GM12873 (cell line): Measurements from ENCODE around the gene NUDT6.

ENCODE experiments used
- TF ChIP-seq, protein P1 (sequence below): IDR thresholded peaks from 2 replicates; pipeline ENCODE4 v1.5.1; 2012; ENCODE audit warnings: low read depth, mild to moderate bottlenecking, moderate library complexity, low read length, control low read depth; ENCODE audit not compliant: insufficient read depth; ENCODE audit errors: missing control alignments

The NUDT6 gene

DNA sequence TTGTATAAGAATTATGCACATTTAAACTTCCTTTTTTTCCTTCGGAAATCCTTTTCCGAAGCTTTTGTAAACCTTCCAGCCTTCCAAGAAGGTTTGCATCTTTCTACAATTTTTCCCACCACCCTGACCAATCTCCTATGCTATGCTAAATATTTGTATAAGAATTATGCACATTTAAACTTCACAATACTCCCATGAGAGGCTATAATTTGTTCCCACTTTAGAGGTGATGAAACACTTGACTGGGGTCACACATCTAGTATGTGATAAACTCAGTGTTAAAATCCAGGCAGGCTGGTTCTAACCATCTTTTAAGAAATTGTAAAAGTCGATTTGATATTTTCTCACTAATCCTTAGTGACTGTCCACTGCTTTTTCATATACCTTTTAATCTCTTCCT is 22.1 kb downstream of the NUDT6 start:
- TF ChIP-seq, protein P1, sequence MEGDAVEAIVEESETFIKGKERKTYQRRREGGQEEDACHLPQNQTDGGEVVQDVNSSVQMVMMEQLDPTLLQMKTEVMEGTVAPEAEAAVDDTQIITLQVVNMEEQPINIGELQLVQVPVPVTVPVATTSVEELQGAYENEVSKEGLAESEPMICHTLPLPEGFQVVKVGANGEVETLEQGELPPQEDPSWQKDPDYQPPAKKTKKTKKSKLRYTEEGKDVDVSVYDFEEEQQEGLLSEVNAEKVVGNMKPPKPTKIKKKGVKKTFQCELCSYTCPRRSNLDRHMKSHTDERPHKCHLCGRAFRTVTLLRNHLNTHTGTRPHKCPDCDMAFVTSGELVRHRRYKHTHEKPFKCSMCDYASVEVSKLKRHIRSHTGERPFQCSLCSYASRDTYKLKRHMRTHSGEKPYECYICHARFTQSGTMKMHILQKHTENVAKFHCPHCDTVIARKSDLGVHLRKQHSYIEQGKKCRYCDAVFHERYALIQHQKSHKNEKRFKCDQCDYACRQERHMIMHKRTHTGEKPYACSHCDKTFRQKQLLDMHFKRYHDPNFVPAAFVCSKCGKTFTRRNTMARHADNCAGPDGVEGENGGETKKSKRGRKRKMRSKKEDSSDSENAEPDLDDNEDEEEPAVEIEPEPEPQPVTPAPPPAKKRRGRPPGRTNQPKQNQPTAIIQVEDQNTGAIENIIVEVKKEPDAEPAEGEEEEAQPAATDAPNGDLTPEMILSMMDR: no peak

GRCh38 chr4:122899682-122900081 is 22.7 kb downstream of the NUDT6 start:
- TF ChIP-seq, protein P1: no peak

- TF ChIP-seq, protein P1: no peak
These were observed 23.8 kb downstream of the NUDT6 start for GRCh38 chr4:122898370-122899150.

- TF ChIP-seq, protein P1: no peak
These were observed 26.1 kb downstream of the NUDT6 start for GRCh38 chr4:122896270-122896669.

GRCh38 chr4:122895336-122895995 is 26.9 kb downstream of the NUDT6 start:
- TF ChIP-seq, protein P1: no peak

DNA sequence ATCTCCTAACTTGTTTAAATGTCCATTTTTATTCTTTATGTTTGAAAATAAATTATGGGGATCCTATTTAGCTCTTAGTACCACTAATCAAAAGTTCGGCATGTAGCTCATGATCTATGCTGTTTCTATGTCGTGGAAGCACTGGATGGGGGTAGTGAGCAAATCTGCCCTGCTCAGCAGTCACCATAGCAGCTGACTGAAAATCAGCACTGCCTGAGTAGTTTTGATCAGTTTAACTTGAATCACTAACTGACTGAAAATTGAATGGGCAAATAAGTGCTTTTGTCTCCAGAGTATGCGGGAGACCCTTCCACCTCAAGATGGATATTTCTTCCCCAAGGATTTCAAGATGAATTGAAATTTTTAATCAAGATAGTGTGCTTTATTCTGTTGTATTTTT is 27.6 kb downstream of the NUDT6 start:
- TF ChIP-seq, protein P1: no peak

DNA sequence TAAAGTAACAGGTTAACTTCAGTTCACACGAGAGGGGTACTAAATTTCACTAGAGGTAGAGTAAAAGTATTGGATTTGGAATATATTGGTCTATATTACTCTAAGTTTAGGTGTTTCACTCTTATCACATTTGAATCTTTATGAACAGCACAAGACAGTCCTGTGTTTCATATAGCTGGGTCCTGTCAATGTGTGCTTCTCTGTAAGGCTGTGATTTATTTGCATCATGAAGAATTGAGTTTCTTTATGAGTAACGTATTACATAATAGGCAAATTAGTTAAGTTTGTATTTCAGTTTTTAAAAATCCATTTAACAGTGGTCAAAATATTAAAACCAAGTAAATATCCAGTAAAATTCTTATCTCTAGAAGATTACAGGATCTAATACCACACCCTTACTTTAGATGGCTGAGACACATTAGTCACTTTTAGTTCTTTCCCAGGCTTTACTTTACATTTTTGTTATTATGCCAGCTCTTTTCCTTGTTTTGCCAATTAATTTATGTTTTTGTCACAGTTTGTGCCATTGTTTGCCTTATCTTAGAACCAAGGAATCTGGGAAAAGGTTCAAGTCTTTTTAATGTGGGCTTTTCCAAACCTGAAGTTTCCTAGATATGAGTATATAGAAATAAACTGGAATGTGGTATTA is 32.1 kb downstream of the NUDT6 start:
- TF ChIP-seq, protein P1: no peak
